ENCODE data around the gene SPPL2C.

DNA sequence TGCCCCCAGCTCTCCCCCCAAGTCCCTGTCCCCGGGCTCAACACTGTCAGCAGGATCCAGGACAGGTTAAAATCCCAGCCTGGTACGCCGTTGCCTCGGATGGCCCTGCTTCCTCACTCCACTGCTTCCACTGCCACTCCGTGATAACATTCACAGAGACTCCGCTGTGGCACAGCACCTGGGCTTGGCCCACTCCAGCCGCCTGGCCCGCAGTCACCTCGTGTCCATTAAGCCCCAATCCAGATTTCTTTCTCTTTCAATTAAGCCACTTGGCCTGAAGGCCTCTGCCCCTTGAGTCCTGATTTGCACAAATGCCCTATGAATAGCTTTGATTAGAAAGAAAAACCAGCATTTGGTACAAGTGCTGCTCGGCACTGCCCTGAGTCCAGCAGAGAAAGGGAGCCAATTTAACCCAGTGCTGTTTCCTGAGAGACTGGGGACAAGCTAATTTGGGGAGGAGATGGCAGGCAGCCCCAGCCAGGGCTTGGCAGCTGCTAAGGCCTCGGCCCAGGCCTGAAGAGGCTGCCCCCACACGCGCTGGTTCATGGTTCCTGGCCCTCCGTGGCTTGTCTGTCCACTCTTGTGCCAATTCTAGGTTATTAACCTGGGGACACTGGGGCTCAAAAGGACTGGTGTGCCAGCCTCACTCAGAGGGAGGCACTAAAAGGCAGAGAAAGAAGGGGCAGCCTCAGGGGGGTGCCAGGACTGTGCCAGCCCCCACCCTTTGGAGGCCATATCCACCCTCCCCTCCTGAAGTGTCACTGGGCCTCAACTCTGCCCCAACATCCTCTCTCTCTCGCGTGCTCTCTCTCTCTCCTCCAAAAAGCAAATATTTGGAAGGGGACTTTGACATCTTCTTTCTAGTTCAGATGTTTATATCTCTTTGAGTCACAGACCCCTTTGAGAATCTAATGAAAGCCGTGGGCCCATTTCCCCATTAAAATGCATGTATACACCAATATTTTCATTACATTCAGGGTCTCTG, 29.8 kb upstream of the SPPL2C start:
- no peak for TF ChIP-seq SIX1 (CRISPR knock-in tag; IDR thresholded peaks at IDR 0.05; ENCODE audit: borderline replicate concordance)
- TF ChIP-seq POLR2AphosphoS5 (IDR thresholded peaks at IDR 0.05; ENCODE audit: low read depth, low read length): no peak
- no peak for TF ChIP-seq HNRNPL (IDR thresholded peaks at IDR 0.05; ENCODE audit: low read depth, low read length)
- TF ChIP-seq ETV5 (CRISPR knock-in tag; IDR thresholded peaks at IDR 0.05; ENCODE audit: borderline replicate concordance): no peak
- TF ChIP-seq GATAD2A (CRISPR knock-in tag; IDR thresholded peaks at IDR 0.05): no peak
- no peak for TF ChIP-seq CTCF (CRISPR knock-in tag; IDR thresholded peaks at IDR 0.05)
- TF ChIP-seq ZC3H4 (CRISPR knock-in tag; IDR thresholded peaks at IDR 0.05; ENCODE audit: borderline replicate concordance): no peak
- no peak for TF ChIP-seq ZXDC (CRISPR knock-in tag; IDR thresholded peaks at IDR 0.05)
- TF ChIP-seq KDM5B (CRISPR knock-in tag; IDR thresholded peaks at IDR 0.05; ENCODE audit: borderline replicate concordance): no peak
- TF ChIP-seq CBFB (CRISPR knock-in tag; IDR thresholded peaks at IDR 0.05): no peak
- TF ChIP-seq POLR2A (IDR thresholded peaks at IDR 0.05; ENCODE audit: insufficient read depth in 1 of 2, low read depth in 2 of 2, low read length in 2 of 2): no peak
- no peak for TF ChIP-seq HDAC2 (CRISPR knock-in tag; IDR thresholded peaks at IDR 0.05)

Data from HepG2 (cell line).